LoVo (cell line): ENCODE results near the gene HAGHL.

ENCODE experiments used
- DNase-seq: peaks from one replicate; pipeline ENCODE4 v3.0.0-alpha.2; 2016; ENCODE audit warnings: low spot score

The HAGHL gene

DNA sequence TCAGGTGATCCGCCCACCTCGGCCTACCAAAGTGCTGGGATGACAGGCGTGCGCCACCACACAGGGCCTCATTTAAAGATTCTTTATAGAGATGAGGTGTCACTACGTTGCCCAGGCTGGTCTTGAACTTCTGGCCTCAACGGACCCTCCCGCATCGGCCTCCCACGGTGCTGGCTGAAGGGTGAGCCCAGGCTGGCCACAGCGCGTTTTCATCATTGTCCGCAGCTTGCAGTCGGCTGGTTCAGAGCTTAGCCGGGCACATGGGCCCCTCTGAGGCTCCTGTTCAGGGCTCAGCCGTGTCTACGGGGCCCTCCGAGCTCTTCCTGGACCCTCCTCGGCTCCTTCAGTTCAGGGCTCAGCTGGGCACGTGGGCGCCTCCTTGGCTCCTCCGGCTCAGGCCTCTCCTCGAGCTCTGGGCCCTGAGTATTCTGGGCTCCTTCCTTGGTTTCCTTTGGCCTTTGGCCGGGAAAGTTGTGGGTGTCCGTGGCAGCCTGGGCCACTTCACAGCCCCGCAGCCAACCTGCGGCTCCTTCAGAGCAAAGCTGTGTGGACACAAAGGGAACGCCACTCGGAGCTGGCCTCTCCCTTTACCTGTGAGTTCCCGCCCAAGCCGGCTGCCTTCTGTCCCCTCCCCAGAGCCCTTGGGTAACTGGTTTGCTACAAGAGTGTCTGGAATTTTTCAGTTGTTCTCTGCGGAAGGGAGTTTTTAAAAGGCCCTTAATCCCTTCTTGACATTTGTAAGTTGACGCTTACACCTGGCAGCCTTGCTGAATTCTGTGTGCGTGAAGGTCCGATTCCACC lies 32.4 kb downstream of the HAGHL start:
- no peak for DNase-seq

DNA sequence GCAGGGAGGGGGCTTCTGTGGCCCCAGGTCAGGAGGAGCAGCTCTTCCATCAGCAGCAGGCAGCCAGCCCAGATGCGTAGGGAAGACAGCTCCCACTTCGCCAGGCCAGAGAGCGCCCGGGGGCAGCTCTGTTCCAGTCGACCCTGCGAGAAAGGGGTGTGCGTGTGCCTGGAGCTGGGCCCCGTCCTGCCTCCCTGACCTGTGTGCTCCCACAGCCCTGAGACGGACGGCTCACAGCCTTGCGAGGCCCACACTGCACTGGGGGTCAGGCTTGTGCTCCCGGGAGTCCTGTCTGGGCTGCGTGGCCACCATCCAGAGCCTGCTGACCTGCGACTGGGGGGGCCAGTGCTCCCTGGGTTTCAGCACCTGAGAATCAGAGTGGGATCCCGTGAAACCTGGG lies 33.2 kb downstream of the HAGHL start:
- no peak for DNase-seq

DNA sequence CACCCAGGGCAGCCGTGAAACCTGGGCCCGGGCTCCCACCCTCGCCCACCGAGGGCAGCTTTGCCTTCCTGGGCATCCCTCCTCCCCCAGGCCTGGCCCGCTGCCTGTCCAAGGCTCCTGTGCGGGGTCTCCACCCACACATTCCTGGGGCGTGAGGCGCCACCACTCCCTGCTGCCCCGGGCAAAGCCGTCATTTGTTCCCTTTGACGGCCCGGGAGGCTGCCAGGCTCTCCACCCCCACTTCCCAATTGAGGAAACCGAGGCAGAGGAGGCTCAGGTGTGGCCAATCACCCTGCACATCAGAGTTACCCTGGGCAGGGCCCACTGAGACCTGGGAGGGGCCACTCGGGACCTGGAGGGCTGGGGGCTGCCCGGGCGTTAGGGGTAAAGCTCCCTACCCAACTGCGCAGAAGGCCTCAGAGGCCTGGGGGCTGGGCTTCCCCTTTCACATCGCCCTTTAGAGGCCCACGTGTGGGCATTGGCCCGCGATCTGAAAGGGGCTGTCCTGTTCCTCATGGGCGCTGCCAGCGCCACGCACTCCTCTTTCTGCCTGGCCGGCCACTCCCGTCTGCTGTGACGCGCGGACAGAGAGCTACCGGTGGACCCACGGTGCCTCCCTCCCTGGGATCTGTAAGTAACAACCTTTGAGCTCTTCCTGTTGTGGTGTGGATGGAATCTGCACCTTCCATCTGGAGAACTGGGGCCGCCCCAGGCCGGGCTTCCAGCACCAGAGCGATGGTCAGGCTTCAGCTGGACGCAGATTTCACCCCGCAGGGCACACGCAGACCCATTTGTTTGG lies 33.8 kb downstream of the HAGHL start, which contains the start of gene MSLN:
Gene MSLN (plus strand): TSS at position 190 of the 799 bp plus-strand sequence. CDS start 1,947 bp downstream, outside the sequence.
- peak; percentile 68 for DNase-seq

DNA sequence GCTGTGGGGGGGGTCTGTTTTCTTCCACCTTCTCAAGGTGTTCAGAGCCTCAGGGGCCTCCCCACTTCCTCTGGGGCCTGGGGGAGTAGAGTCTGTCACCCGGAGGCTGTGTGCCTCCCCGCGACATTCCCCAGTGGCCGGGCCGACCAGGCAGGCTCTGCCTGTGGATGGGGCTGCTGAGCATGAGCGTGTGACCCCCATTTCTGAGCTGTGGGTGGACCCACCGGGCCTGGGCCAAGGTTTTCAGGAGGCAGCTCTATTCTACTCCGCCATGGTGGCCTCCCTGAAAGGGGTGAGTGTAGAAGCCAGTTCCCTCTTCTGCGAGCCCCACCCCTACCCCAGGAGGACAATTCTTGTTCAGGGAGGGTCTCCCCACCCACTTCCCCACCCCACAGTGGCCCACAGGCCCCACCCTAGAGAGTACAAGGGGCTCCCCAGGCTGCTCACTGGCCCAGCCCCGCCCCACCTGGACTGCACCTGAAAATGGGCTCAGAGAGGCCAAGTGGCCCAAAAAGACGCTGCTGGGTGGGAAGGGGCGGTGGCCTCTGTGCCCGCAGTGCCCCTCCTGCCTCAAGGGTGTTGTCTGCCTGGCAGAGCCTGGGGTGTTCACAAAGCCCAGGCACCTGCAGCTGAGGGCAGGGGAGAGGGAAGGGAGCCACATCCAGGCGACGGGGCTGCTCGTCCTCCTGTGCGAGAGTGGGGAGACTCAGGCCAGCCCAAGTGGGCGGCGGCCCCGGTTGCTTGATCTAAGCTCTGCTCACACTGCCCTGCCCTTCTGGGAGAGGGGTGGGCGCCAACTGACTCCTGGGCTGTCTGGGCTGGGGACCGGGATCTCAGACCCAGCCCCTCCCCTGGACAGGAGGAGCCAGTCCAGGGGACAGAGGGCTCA lies 35.0 kb downstream of the HAGHL start:
- no peak for DNase-seq

DNA sequence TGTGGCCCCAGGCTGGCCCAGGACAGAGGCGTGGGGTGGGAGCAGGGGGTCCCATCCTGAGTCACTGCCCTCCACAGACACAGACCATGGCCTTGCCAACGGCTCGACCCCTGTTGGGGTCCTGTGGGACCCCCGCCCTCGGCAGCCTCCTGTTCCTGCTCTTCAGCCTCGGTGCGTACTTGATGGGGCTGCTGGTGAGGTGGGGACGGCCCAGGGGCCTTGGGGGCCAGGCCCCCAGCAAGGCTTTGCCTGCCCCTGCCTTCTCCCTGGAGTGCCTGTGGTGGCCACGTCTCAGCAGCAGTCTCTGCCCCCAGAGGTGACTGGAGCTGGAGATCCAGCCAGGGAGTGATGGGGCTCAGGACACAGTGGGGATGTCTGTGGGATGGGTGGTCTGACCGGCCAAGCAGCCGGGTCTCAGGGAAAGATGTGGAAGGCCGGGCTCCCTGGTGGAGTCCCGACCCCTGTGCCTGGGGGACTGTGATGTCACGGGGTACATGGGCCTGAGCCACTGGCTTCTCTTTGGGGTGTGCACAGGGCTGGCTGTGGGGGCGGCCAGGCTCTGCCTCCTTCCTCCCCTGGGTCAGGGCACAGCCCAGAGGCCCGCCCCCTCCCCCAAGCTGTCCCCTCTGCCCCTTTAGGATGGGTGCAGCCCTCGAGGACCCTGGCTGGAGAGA lies 35.8 kb downstream of the HAGHL start:
- no peak for DNase-seq

DNA sequence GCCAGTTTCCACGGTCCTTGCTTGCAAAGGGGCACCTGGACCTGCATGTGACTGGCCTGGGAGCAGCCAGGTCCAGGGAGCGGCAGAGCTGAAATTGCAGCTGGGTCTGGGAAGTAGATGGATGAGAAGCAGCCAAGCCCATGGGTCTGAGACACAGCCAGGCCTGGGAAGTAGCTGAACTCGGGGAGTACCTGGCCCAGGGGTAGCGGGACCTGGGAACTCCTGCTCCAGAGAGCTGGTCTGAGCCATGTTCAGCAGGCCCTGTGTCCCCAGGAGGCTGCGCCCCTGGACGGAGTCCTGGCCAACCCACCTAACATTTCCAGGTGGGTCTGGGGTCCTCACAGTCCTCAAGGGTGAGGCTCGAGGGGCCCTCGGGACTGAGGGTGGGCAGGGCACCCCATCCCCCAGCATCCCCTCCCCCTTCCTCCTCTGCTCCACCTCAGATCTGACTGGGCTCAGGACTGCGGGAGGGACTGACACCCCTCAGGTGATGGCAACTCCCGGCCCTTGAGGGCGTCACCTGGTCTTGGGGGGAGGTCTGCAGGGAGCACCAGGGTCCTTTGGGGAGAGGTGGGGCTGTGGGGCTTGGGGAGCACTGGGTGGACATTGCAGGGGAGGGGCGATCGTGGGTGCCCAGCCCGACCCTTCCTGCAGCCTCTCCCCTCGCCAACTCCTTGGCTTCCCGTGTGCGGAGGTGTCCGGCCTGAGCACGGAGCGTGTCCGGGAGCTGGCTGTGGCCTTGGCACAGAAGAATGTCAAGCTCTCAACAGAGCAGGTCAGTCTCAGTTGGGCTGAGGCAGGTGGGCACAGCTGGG lies 36.7 kb downstream of the HAGHL start:
- DNase-seq: no peak

DNA sequence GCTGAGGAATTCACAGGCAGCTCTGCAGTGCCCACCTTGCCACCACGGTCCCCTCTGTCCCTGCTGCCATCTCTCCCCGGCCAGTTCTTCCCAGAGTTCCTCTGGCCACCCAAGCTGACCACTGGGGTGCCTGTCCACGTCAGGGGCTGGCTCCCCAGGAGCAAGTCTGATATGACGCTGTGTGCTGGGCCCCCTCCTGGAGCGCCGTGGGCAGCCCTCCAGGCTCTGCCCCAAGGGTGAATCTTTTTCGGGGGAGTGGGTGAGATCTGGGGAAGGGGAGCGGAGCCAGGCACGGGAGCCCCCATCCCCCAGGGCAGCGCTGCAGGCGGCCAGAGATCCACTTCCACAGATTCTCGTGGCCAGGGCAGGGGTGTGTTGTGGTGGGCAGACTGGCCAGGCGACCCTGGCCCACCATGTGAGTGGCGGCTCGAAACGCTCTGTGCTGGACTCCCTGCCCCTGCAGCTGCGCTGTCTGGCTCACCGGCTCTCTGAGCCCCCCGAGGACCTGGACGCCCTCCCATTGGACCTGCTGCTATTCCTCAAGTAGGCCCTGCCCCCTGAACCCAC lies 37.4 kb downstream of the HAGHL start:
- DNase-seq: no peak

DNA sequence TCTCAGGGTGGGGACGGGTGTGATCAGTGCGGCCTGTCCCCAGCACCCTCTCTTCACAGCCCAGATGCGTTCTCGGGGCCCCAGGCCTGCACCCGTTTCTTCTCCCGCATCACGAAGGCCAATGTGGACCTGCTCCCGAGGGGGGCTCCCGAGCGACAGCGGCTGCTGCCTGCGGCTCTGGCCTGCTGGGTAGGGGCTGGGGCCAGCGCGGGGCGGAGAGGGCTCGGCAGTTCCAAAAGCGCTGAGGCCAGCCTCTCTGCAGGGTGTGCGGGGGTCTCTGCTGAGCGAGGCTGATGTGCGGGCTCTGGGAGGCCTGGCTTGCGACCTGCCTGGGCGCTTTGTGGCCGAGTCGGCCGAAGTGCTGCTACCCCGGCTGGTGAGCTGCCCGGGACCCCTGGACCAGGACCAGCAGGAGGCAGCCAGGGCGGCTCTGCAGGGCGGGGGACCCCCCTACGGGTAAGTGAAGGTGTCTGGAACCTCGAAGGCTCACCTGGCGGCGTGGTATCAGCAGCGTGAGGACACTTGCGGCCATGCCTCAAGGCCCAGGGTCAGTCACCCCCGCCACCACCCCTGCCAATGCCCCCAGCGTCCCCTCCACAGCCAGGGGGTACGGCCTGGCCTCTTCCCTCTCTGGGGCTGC lies 38.1 kb downstream of the HAGHL start:
- DNase-seq: no peak

DNA sequence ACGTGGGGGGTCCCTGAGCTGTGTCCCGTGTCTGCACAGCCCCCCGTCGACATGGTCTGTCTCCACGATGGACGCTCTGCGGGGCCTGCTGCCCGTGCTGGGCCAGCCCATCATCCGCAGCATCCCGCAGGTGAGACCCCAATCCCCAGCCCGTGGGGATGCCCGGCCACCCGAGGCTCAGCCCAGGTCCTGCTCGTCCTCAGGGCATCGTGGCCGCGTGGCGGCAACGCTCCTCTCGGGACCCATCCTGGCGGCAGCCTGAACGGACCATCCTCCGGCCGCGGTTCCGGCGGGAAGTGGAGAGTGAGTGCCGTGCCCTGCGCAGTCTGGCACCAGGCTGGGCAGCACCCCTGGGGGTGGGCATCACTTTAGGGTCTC lies 38.6 kb downstream of the HAGHL start:
- no peak for DNase-seq

DNA sequence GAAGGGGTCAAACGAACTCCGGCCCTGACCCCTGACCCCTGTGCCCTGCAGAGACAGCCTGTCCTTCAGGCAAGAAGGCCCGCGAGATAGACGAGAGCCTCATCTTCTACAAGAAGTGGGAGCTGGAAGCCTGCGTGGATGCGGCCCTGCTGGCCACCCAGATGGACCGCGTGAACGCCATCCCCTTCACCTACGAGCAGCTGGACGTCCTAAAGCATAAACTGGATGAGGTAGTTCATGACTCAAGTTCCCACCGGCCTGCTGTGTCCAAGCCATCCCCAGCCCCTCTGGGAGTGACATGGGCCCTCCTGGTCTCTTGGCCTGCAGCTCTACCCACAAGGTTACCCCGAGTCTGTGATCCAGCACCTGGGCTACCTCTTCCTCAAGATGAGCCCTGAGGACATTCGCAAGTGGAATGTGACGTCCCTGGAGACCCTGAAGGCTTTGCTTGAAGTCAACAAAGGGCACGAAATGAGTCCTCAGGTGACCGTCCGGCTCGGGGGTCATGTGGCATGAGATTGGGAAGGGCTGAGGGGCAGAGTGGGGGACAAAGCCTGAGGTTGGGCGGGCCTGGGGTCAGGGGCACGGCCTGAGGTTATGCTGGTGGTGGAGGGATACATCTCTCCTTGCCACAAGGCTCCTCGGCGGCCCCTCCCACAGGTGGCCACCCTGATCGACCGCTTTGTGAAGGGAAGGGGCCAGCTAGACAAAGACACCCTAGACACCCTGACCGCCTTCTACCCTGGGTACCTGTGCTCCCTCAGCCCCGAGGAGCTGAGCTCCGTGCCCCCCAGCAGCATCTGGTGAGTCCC lies 39.3 kb downstream of the HAGHL start:
- DNase-seq: no peak

DNA sequence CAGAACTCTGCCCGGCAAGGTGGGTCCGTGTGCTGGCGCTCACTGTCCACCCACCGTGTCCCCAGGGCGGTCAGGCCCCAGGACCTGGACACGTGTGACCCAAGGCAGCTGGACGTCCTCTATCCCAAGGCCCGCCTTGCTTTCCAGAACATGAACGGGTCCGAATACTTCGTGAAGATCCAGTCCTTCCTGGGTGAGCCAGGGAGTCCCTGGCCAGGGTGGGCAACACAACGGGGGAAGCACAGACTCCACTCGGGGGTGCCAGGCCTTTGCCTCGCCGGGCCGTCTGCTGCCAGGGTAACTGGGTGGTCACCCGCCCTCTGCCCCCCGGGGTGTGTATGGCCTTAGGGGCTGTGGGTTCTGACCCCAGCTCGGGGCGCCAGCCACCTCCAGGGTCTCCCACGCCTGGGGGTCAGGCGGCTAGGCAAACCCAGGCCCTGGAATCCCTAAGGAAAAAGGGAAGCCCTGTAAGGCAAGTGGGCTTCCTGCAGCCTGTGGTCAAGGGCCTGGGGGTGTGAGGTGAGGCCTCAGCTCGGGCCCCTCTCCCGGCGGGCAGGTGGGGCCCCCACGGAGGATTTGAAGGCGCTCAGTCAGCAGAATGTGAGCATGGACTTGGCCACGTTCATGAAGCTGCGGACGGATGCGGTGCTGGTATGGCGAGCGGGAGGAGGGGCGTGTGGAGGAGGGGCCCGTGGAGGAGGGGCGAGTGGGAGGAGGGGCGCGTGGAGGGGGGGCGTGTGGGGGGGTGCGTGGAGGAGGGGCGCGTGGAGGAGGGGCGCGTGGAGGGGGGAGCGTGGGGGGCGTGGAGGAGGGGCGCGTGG lies 40.1 kb downstream of the HAGHL start:
- DNase-seq: no peak

DNA sequence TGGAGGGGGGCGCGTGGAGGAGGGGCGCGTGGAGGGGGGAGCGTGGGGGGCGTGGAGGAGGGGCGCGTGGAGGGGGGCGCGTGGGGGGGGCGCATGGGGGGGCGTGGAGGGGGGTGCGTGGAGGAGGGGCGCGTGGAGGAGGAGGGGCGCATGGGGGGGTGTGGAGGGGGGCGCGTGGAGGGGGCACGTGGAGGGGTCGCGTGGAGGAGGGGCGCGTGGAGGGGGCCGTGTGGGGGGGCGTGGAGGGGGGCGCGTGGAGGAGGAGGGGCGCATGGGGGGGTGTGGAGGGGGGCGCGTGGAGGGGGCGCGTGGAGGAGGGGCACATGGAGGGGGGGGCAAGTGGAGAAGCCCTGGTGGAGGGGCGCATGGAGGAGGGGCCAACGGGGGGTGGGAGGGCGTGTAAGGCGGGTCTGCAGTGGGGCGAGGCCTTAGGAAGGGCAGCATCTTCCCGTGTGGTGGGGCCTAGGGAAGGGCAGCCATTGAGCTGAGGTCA lies 40.9 kb downstream of the HAGHL start:
- no peak for DNase-seq

DNA sequence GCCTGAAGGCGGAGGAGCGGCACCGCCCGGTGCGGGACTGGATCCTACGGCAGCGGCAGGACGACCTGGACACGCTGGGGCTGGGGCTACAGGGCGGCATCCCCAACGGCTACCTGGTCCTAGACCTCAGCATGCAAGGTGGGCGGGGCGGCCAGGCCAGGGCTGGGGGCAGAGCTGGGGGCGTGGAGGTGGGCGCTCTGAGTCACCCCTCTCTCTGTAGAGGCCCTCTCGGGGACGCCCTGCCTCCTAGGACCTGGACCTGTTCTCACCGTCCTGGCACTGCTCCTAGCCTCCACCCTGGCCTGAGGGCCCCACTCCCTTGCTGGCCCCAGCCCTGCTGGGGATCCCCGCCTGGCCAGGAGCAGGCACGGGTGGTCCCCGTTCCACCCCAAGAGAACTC lies 41.5 kb downstream of the HAGHL start:
- DNase-seq: no peak

DNA sequence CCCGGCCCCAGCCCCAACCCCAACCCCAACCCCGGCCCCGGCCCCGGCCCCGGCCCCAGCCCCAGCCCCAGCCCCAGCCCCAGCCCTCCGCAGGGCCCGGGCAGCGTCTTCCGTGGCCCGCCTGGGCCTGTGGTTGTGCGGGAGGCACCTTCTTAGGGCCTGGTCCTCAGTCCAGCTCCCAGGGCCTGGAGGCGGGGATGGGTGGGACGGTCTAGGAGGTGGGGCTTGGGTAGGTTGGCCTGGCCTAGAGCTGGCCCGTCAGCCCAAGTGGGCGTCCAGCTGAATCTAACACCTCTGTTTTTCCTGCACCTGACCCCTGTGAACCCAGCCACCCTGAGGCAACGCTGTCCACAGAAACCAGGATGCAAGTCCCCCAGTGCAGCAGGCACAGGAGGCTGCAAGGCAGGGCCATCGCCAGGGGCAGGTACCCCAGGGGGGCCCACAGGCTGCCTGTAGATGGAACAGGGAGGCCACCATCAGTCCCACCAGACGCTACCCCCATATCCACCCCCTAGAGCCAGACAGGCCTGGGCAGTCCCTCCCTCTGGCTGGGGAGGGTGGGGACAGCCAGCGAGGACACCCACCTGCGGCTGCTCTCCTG lies 42.4 kb downstream of the HAGHL start:
- DNase-seq: no peak

DNA sequence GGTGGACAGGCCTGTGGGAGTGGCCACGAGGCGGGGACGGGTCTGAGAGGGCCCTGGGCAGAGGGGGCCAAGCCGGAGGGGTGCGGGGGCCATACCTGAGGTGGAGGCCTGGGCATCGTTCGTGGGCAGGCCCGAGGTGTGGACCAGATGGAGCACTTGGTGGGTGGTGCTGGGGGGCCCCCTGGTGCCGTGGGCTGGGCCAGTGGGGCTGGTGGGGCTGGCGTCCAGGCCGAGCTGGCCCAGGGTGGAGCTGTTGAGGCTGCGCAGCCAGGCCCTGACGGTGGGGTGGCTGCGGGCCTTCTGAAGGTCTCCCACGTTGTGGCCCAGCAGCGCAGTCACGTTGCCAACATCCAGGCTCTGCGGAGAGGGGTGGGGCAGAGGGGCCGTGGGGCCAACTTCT lies 43.0 kb downstream of the HAGHL start:
- no peak for DNase-seq

DNA sequence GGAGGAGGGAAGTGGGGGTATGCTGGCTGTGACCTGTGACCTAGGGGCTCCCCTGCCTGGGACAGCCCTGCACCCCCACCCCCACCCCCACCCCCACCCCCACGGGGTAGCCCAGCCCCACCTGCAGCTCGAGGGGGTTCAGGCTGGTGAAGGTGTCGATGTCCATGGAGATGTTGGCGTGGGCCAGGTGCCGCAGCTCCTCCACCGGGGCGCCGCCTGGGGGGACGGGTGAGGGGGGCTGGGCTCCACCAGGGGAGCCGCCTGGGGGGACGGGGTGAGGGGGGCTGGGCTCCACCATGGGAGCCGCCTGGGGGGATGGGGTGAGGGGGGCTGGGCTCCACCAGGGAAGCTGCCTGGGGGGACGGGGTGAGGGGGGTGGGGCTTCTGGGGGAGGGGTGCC lies 43.5 kb downstream of the HAGHL start:
- DNase-seq: no peak

DNA sequence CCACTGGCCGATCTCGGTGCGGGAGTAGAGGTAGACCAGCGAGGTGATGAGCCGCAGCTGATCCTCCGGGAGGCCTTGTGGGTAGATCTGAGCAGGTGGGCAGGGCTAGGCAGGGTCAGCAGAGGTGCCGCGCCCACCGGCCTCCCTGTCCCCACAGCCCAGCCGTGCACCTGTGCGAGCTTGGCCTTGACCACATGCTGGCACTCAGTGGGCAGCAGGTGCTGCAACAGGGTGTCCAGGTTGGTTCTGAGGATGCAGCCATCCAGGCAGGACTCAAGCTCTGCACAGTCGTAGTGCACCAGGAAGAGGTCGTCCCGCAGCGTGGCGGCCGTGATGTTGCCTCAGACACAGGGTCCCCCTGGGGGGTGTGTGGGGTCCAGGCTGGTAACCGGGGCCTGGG lies 46.1 kb downstream of the HAGHL start:
- no peak for DNase-seq
